Adrenal gland (tissue), 5 donors: ENCODE measurements around the gene WBP1L.

ENCODE experiments used
- CTCF ChIP-seq, 6 experiments: fragments of 450-650 bp in 4 of 6; fragments of 200-600 bp in 2 of 6; sonication (generic) in 1 of 6; IDR thresholded peaks; 1 replicate in 5 of 6; 2 replicates in 1 of 6; pipeline versions ENCODE4 v1.5.1 to v1.8.0; 2016 to 2021; ENCODE audit warnings: antibody characterized with exemption in 6 of 6, mild to moderate bottlenecking in 2 of 6, moderate library complexity in 1 of 6
- POLR2A ChIP-seq, 2 donors: fragments of 450-650 bp; IDR thresholded peaks; one replicate each; pipeline ENCODE4 v1.6.1; 2017; ENCODE audit warnings: antibody characterized with exemption in 2 of 2, mild to moderate bottlenecking in 2 of 2, moderate library complexity in 1 of 2
- donor health status: DM: no; HTN: no; CAD: no.

- TF ChIP-seq CTCF (IDR thresholded peaks at IDR 0.05) (no peak), POLR2A (IDR thresholded peaks at IDR 0.05) (peak in 1 of 2 donors; percentile 37)
Measured at GRCh38 chr10:102781921-102782557, 38.3 kb downstream of the WBP1L start.
